GM10266 (cell line): ENCODE results near the gene OXTR.

Source experiments
- DNase-seq: peaks from one replicate; pipeline ENCODE4 v3.0.0; 2012; ENCODE audit errors: extremely low spot score
- TF ChIP-seq, protein P1 (sequence below): IDR thresholded peaks from 2 replicates; pipeline ENCODE4 v1.5.1; 2012; ENCODE audit warnings: mild to moderate bottlenecking, low read depth; ENCODE audit not compliant: control insufficient read depth, insufficient read depth; ENCODE audit errors: missing control alignments

Gene OXTR

DNA sequence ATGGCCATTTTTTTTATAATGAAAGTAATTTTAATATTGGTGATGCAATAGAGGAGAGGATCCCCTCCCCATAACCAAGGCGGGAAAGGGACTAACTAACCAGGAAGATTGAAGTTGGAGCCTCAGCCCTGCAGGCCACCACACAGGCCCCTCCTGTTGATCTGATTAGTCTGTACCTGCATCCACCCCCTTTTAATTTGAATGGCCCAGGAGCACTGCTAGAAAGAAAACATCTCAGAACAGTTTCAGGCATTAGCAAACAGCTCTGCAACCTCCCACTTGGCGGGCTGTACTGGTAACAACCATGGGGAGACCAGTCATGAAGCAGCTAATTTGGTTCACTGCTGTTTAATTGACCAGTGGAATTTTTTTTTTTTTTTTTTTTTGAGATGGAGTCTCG, 25.5 kb downstream of the OXTR start:
- no peak for DNase-seq
- TF ChIP-seq, protein P1, sequence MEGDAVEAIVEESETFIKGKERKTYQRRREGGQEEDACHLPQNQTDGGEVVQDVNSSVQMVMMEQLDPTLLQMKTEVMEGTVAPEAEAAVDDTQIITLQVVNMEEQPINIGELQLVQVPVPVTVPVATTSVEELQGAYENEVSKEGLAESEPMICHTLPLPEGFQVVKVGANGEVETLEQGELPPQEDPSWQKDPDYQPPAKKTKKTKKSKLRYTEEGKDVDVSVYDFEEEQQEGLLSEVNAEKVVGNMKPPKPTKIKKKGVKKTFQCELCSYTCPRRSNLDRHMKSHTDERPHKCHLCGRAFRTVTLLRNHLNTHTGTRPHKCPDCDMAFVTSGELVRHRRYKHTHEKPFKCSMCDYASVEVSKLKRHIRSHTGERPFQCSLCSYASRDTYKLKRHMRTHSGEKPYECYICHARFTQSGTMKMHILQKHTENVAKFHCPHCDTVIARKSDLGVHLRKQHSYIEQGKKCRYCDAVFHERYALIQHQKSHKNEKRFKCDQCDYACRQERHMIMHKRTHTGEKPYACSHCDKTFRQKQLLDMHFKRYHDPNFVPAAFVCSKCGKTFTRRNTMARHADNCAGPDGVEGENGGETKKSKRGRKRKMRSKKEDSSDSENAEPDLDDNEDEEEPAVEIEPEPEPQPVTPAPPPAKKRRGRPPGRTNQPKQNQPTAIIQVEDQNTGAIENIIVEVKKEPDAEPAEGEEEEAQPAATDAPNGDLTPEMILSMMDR: no peak

DNA sequence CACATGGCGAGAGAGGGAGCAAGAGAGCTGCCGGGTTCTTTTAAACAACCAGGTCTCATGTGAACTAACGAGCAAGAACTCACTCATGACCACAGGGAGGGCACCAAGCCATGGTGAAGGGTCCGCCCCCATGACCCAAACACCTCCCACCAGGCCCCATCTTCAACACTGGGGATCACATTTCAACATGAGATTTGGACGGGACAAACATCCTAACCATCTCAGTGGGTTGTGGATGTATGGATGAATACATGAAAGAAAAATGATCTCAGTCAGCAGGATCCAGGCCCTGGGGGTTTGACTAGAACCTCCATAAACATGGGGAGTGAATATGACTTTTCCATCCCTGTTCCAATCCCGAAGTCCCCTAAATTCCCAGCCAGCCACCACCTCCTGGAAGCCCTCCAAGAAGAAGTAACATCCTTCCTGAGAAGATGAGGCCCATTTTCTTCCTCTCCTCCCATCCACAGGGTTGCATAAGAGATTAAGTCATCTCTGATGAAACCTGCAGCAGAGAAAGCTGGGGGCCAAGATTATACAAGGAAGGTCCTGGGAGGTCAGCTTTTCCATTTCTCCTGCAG, 26.3 kb downstream of the OXTR start:
- TF ChIP-seq, protein P1: no peak
- DNase-seq: no peak

DNA sequence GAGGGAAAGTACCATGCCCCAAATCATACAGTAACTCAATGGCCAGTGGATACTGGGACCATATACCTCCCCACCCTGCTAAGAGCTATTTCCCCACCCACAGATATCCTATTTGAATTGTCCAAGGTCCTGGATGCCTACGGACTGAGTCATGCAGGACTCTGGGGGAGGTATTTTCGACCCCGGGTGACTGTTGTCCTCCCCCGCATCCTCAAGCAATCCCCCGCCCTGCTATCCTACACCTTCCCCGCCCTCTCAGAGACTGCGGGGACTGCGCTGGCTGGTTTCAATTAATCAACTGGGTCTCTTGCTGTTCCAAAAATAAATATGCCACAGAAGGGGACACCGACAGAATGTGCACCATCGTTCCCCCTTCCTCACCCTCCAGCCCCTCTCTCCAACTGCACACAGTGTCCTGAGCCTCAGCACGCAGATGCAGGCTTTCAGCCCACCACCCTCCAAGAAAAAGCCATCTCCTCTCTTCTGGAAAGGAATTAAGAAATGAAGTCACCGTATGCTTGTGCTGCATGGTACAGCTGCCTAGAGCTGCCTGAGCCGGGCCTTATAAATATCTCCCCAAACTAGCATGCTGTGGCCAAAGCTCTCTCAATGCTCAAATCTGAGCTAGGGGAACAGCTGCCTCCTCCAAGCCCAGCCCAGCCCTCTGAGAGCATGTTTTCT, 27.7 kb downstream of the OXTR start:
- TF ChIP-seq, protein P1: no peak
- no peak for DNase-seq

DNA sequence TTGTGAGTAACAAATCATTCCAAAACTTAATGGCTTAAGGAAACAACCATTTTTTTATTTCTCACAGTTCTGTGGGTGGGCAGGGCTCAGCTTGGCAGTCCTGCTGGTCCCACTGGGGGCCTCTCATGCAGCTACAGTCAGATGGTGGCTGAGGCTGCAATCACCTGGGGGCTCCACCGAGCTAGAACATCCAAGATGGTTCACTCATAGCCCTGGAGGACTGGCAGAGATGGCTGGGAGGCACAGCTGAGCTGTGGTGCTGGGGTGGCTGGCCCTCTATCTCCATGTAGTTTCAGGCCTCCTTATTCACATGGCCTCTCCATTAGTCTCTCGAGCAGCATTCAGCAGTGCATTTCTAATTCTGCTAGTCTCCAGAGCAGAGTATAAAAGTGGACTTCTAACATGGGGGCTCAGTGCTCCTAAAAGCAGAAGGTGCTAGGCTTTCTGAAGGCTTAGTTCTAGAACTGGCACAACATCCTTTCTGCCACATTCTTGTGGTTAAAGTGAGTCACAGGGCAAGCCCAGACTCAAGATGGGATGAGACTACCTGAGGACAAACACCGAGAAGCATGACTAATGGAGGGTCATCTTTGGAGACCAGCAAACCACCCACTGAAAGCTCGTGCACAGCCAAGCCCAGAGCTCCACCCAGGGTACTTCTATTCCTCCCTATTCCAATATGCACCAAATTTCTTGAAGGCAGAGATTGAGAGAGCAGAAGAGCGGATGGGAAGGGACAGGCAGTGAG, 29.5 kb downstream of the OXTR start:
- no peak for DNase-seq

DNA sequence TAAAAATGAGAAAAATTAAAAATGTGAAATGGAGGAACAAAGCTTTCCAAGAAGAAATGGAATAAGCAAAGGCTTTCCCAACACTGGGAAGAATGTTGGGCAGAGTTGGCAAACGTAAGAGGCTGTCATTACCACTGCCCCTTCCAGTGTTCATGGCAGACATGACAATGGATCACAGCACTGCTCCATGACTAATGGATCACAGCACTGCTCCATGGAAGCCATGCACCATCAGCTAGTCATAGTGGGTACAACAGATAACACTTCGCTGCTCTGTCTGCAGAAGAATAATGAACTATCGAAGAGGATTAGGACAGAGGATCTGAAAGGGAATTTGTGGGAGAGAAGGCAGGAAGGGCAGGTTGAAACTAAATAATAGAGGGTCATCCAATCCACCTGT, 30.8 kb downstream of the OXTR start:
- DNase-seq: no peak
- TF ChIP-seq, protein P1: no peak

More for the DNA sequence above, 29.5 kb downstream of the OXTR start:
- TF ChIP-seq, protein P1: no peak

DNA sequence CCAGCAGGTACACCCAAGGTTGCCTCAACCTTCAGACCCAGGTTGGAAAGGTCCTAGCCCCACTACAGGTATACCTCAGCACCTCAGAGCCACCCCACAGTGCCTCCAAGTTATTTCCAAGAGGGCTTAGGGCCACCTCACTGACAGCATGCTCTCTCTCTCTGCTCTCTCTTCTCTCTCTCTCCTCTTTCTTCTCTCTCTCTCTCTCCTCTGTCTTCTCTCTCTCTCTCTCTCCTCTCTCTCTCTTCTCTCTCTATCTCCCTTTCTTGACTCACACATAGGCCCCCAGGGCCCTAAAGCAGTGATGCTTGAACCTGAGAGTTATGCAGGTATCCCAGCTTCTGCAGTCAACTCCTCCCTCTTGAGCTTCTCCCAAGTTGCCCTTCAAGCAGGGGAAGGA, 31.6 kb downstream of the OXTR start:
- TF ChIP-seq, protein P1: no peak
- no peak for DNase-seq

DNA sequence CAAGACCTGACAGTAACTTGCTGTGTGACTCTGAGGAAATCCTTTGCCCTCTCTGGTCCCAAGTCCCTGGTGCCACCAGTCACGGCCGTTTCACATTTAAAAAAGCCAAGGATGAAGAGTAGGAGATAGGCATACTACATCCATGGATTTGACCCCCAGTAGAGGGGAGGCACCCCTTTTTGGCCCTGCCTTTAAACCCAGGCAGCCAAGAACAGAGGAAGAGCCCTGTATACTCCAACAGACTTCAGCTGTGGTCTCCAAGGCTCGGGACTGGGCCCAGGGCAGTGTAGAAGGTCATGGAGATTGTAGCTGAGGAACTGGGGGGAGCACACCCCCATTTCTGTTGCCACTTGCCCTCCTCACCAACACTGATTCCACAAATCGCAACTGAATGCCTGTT, 32.1 kb downstream of the OXTR start:
- TF ChIP-seq, protein P1: no peak
- no peak for DNase-seq
